GM12891 (cell line): ENCODE results near the gene KLHL10.

Experiments
- POLR2A ChIP-seq: IDR thresholded peaks from 2 replicates; pipeline ENCODE4 v1.6.1; 2011; ENCODE audit warnings: low read depth, low read length, control low read depth
- TAF1 ChIP-seq: IDR thresholded peaks from 2 replicates; pipeline ENCODE4 v1.6.1; 2011; ENCODE audit warnings: low read depth, low read length, control low read depth

DNA sequence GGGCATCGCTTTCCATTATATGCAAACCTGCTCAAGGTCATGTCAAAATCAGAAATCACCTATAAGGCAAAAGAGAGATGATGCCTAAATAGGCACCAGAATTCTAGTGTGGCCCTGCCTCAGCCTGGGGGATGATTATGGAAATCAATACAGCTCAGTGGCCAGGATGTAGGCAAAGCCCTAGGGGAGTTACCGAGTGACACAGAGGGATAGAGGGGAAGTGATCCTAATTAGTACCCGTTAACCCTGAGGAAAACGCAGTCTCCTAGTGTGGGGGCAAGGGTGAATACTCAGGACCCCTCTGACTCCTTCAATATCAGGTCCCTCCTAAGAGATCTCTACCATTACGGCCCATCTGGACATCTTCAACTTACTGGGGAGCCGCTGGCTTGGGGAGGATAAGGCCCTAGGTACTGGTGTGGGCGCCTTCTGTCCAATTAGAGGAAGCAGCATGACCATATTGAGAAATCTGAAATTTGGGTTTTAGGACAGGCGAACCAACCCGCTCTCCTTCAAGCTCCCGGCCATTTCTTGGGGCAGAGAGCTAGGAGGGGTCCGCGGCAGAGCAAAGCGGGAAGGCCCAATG, 2.3 kb upstream of the KLHL10 start:
- TF ChIP-seq TAF1 (no peak), POLR2A (no peak)
